HEK293T (cell line): ENCODE measurements around the gene ARHGAP21.

ENCODE experiments used
- BHLHE40 ChIP-seq: fragments of 450-650 bp; IDR thresholded peaks from 2 replicates; pipeline ENCODE4 v1.6.1; 2016; ENCODE audit warnings: mild to moderate bottlenecking, moderate library complexity, borderline replicate concordance
- CTBP1 ChIP-seq: fragments of 450-650 bp; IDR thresholded peaks from 2 replicates; pipeline ENCODE4 v1.6.1; 2016; ENCODE audit warnings: borderline replicate concordance
- ELF4 ChIP-seq: fragments of 450-650 bp; IDR thresholded peaks from 2 replicates; pipeline ENCODE4 v1.6.1; 2017; ENCODE audit warnings: antibody characterized with exemption
- FOXK2 ChIP-seq: fragments of 450-650 bp; IDR thresholded peaks from 2 replicates; pipeline ENCODE4 v1.6.1; 2016; ENCODE audit warnings: mild to moderate bottlenecking
- FOXM1 ChIP-seq: fragments of 450-650 bp; IDR thresholded peaks from 2 replicates; pipeline ENCODE4 v1.6.1; 2017; ENCODE audit warnings: mild to moderate bottlenecking, borderline replicate concordance
- LEF1 ChIP-seq: fragments of 450-650 bp; IDR thresholded peaks from 2 replicates; pipeline ENCODE4 v1.6.1; 2017; ENCODE audit warnings: mild to moderate bottlenecking, borderline replicate concordance
- SP1 ChIP-seq: fragments of 450-650 bp; IDR thresholded peaks from 2 replicates; pipeline ENCODE4 v1.6.1; 2017
- SUZ12 ChIP-seq: fragments of 450-650 bp; IDR thresholded peaks from 2 replicates; pipeline ENCODE4 v1.6.1; 2016; ENCODE audit warnings: mild to moderate bottlenecking
- TARDBP ChIP-seq: fragments of 450-650 bp; IDR thresholded peaks from 2 replicates; pipeline ENCODE4 v1.6.1; 2016
- ZNF384 ChIP-seq: fragments of 450-650 bp; IDR thresholded peaks from 2 replicates; pipeline ENCODE4 v1.6.1; 2016

- TF ChIP-seq BHLHE40 (no peak), SP1 (no peak), CTBP1 (no peak), FOXM1 (no peak), TARDBP (no peak), ELF4 (no peak), LEF1 (no peak), SUZ12 (no peak), ZNF384 (no peak), FOXK2 (no peak)
These were observed 170.6 kb downstream of the ARHGAP21 start for GRCh38 chr10:24553051-24553612.
